ENCODE measurements around the gene TFF2.

Gene TFF2

DNA sequence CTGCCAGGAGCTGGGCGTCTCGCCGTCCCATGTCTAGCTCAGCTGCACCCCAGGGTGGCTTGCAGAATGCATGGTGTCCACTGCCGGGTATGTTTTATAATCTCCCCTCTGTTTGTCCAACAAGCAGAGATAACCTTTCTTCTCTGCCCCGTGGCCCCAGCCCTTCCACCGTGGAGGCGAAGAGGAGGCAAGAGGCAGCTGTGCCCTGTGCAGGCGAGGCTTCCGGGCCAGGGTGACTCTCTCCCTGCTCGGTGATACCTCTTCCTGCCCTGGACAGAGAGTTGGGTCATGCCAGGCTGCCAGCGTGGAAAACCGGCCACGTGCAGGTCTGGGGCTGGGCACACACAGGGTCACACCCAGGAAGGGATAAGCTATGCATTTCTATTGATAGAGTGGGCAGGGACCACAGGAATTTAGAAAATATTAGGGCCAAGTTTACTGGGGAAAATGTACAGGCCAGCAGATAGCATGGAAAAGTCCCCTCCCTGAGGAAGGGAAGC, at the start of gene TFF2:
TFF2 (minus strand) TSS at position 68 of the 500 bp plus-strand sequence; CDS start at position 31, 37 bp downstream.
- no peak for DNase-seq (ENCODE audit: low read depth in 2 of 2)

- DNase-seq (ENCODE audit: low read depth in 2 of 2) = no peak
Measured at GRCh38 chr21:42400525-42400924, 49.7 kb upstream of the TFF2 start.

- no peak for DNase-seq (ENCODE audit: low read depth in 2 of 2)
Measured at GRCh38 chr21:42398436-42399028, 47.7 kb upstream of the TFF2 start.

GRCh38 chr21:42397746-42398394, 47.1 kb upstream of the TFF2 start:
- no peak for DNase-seq (ENCODE audit: low read depth in 2 of 2)

GRCh38 chr21:42396799-42397745, 46.3 kb upstream of the TFF2 start:
- no peak for DNase-seq (ENCODE audit: low read depth in 2 of 2)

DNA sequence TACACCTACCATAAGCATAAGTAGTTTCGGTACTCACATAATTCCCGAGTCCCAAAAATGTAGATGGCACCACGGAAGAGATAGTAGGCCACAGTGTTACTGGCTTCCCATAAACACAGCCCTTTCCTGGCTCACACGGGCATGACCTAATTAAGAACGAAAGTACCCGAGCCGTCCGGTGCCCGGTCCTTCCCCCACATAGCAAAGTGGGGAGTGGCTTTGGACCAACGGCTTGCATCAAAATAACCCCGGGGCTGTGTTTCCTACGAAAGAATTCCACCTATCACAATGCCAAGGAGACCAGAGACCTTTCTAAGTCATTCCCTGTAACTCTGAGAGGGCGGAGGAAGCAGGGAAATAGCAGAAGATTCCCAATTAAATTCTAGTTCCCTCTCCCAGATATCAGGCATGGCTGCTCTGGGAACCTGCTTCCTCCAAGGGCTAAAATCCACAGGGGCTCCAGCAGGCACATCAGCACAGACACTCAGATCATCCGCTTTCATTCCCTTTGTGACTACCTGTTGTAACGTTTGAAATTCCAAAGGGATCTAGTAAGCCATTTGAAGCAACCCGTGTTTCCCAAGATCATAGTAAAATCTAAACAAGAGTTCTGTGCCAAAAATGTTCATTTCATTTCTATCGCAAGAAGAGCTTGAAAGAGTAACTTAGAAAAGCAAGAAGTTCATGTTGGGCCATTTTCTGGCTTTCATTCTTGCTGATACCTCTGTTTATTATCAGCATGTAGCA, 45.3 kb upstream of the TFF2 start, which contains the start of gene TMPRSS3:
TMPRSS3 (minus strand) TSS at position 148 of the 747 bp plus-strand sequence. CDS start 635 bp downstream, outside the sequence.
- no peak for DNase-seq (ENCODE audit: low read depth in 2 of 2)

DNA sequence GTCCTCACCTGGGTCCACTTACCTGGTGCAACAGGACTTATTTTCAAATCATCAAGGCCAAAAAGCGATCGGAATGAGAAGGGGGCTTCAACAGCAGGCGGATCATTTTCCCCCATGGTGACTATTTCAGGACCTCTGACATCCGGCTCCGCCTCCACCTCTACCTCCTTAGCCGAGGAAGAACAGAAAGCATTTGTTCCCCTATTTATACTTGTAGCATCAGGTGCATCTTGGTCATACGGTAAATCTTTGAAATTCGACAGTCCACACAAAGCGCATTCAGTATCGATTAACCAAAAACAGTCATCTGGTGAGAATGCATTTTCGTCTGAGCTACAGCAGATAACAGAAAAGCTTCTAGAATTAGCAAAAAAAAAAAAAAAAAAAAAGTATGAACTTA, 44.5 kb upstream of the TFF2 start:
- DNase-seq (ENCODE audit: low read depth in 2 of 2) = no peak

DNA sequence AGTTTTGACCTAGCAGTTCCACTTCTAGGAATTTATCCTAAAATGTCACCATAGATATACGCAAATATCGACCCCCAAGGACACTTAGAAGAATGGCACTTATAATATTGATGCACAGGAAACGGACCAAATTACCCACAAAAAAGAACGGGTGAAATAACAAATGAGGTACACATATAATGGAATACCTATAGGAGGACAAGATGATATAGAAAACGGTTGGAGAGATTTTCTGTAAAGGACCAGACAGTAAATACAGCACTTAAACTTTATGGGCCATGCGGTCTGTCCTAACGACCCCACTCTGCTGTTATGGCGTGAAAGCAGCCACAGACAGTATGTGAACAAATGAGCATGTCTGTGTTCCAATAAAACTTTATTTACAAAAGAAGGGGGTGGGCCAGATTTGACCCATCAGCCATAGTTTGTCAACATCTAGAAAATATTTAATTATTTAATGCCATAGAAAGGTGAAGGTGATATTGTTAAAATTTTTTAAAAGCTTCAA, 42.7 kb upstream of the TFF2 start:
- no peak for DNase-seq (ENCODE audit: low read depth in 2 of 2)

DNA sequence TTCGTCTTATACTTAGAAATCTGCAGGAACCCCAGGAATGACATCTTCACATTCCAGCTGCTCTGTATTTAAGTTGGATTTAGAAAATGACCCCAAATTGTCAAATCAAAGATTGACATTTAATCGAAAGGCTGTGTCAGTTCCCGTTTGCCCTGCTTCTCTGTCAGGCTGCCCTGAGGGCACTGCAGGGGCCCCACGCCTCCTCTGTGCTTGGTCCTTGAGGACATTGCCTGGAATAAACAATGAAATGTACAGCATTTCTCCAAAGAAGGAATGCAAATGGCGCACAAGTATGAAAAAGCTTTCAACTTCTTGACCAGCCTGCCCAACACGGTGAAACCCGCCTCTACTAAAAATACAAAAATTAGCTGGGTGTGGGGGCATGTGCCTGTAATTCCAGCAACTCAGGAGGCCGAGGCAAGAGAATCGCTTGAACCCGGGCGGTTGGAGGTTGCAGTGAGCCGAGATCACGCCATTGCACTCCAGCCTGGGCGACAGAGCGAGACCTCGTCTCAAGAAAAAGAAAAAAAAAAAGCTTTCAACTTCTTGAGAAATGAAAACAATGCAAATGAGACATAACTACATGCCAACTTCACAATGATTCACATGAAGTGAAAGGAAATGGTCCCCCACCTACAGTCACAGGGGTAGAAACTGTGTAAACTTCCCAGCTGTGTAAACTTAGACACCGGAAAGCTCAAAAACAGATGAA, 42.1 kb upstream of the TFF2 start:
- no peak for DNase-seq (ENCODE audit: low read depth in 2 of 2)

- DNase-seq (ENCODE audit: low read depth in 2 of 2) = no peak
Measured at GRCh38 chr21:42391297-42391696, 40.5 kb upstream of the TFF2 start.

- DNase-seq (ENCODE audit: low read depth in 2 of 2) = no peak
Measured at GRCh38 chr21:42390696-42391095, 39.9 kb upstream of the TFF2 start.

DNA sequence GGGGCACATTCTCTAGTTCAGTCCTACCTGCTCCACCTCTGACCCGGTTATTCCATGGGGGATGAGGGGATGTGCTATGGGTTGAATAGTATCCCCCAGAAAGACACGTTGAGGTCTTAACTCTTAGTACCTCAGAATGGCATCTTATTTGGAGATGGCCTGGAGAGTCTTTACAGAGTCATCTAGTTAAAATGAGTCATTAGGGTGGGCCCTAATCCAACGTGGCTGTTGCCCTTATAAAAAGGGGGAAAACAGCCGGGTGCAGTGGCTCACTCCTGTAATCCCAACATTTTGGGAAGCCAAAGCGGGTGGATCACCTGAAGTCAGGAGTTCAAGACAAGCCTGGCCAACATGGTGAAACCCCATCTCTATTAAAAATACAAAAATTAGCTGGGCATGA, 39.4 kb upstream of the TFF2 start:
- DNase-seq (ENCODE audit: low read depth in 2 of 2) = no peak

- DNase-seq (ENCODE audit: low read depth in 2 of 2) = no peak
Measured at GRCh38 chr21:42389449-42389835, 38.6 kb upstream of the TFF2 start.

DNA sequence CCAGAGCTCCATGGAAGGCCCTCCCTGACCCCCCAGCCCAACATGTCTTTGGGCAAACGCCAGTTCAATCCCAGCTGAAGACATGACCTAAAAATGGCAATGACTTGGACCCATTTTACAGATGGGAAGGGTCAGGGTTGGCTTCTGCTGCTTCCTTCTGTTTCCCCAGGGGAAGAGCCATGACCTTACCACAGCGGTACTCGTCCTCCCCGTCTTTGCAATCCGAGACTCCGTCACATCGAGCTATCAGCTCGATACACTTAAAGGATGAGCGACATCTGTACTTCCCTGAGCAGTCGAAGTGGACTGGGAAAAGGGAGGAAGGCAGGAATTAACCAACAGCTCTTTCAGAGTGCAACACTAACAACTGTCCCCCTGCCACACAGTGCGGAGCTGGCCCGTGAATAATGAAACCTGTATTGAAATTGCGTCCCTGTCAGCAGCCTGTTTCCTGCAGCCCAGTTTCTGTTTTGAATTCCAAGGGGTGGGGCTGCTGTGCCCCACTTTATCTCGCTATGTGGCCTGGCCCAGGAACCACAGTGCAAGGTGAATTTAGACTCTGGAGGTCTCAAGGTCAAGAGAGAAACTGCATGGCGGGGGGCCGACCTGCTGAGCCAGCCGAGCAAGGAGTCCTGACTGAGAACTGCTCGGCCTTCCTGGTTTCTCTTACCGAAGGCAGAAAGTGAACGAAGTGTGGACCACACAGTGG, 38.1 kb upstream of the TFF2 start:
- DNase-seq (ENCODE audit: low read depth in 2 of 2) = no peak

DNA sequence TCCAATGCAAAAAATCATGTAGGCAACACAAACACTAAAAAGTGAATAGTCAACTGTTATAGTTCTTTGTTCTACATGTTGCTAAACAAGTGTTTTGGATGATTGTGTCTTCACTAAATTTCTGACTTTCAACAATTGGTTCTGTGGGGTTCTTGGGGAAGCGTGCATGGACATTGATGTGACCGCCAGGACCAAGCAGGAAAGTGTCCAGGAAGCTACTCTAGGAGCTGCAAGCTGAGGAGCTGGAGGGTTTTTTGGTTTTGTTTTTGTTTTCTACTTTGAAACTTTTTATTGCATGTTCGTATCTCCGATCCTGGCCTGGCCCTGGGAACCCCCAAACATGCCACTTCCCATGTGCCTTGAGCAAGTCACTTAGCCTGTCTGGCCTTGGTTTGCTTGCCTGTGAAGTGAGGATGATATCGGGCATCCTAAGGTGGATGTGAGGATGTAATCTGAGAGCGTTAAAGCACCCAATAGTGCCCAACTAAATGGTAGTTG, 37.1 kb upstream of the TFF2 start:
- no peak for DNase-seq (ENCODE audit: low read depth in 2 of 2)

DNA sequence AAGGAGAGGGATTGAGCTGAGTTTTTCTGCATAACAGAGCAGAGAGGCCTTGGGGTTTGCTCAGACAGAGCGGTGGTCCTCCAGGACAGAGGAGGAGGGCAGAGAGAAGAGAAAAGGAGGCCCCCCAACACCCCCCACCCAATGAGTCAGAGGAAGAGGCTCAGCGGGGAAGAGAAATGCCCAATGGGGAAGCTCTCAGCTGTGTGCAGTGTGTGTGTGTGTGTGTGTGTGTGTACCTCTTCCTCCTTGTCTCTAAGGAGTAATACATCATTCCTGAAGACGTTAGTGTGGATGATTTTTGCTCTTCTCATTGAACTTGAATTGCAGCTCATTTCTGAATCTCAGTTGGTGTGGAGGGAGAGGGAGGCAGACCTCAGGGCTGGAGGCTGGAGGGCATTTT, 36.4 kb upstream of the TFF2 start:
- DNase-seq (ENCODE audit: low read depth in 2 of 2) = no peak

GRCh38 chr21:42386034-42386591, 35.3 kb upstream of the TFF2 start:
- DNase-seq (ENCODE audit: low read depth in 2 of 2) = no peak

DNA sequence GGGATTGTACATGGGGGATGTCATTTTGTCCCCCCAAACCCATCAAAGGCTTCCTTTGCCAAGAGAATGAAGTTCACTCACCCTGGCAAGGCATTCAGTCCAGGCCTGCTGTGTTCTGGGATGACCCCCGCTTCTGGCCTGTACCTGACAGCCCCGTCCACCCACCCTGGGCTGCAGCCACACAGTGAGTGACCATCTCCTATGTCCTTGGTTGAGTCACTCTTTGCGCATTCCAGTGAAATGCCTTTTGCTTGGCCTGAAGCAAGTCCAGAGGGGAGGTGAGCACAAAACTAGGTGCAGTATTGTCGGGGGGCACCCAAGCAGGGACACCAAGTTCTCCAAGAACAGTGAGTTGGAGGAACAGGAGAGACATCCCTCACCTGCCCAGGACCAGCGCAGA, 34.8 kb upstream of the TFF2 start:
- no peak for DNase-seq (ENCODE audit: low read depth in 2 of 2)

DNA sequence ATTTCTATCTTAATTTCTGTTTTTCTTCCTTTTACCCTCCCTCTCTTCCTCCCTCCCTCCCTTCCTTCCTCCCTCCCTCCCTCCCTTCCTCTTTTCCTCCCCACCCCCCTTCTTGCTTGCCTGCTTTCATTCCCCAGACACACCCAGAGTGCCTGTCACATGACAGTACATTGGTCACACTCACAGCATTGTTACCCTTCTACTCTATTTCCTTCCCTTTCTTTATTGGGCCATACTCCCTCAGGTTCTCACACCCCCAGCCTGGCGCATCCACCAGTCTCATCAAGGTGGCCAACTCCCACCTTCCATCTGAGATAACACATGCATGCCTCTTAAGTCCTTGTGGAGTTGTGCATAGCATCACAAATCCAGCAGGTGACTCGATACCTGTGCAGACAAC, 34.2 kb upstream of the TFF2 start:
- no peak for DNase-seq (ENCODE audit: low read depth in 2 of 2)

All from stimulated activated CD8-positive, alpha-beta memory T cell treated with anti-CD3 and anti-CD28 coated beads, Interleukin-15, amount 100 ng/mL, for 48 hours (primary cell).